ENCODE data around the gene SF3A1.
A peak's percentile ranks its signal among the peaks of the same experiment; 100 is the strongest.

The SF3A1 gene

GRCh38 chr22:30299322-30299721, 57.4 kb downstream of the SF3A1 start:
- DNase-seq = no peak

DNA sequence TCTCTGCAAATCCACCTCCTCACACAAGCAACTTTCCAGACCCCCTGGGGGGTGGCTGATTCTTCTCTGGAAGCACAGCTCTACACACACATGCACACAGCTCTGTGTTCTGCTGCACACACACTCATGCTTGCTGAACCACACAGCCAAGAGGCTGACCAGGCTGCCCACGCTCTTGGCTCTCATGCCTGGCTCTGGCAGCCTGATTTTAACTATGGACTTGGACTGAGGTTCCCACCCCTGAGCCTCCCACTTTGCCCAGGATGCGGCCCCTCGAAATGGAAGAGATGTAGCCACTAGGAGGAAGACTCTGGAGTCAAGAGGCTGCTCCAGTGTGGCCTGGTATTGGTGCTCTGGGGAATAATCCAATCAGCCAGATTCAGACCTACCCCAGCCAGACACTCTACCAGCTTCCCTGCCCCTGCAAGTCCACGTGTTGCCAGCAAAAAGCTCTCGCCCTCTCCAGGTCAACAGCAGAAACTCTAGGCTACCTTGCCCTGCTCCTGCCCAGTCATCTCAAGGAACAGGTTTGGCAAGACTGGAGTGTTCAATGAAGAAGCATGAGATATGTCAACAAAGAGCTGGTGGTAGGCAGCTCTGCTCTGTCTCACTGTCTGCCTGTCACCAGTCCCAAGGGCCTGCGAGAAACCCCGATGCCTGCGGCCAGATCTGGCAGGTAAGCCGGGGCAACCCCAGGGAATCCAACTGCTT, 58.5 kb downstream of the SF3A1 start:
- DNase-seq = no peak

DNA sequence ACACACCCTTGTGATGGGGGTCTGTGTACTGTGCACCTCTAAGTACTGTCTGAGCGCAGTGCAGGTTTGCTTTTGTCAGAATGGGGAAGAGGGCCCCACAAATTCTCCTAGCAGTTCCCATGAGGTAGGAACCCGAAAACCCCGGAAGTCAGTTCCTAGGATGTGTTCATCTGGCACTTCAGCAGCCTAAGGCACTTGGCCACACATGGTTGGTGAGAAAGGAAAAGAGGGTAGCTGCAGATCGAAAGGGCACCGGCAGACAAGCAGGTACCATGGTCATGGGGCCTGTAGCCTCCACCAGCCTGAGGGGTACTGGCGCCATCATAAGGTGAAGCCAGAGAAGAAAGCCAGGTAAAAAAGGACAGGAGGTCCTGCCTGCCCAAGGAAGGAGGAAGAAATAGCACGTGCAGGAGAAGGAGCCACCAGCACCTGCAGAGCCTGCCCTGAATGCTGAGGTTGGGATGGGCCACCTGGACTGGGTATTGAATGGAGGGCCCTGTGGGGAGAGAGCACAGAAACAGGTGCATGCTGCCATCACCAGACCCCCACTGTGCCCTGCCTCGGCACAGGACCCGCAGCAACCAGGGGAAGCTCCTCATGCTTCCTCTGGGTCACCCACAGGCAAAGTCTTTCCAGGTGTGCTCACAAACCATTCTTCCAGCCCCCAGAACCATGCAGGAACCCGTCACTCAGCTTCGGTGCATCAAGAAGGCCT, 59.3 kb downstream of the SF3A1 start:
- no peak for DNase-seq

DNA sequence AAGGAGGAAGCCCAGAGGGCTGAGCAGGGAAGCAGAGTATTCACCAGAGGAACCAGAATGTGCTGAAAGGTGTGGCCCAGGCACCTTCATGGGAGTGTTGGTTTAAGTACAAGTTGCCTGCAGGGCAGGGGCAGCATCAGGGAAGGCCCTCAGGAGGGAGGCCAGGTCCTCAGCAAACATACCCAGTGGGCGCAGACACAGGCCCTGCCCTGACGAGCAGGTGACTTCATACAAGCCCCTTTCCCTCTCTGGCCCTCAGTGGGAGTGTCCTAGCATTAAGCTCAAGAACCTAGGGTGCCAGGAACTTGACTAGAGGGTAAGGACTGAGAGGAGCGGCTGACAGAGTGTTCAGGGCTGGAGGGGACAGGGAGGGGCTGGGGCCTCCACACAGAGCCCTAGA, 59.9 kb downstream of the SF3A1 start:
- no peak for DNase-seq

DNA sequence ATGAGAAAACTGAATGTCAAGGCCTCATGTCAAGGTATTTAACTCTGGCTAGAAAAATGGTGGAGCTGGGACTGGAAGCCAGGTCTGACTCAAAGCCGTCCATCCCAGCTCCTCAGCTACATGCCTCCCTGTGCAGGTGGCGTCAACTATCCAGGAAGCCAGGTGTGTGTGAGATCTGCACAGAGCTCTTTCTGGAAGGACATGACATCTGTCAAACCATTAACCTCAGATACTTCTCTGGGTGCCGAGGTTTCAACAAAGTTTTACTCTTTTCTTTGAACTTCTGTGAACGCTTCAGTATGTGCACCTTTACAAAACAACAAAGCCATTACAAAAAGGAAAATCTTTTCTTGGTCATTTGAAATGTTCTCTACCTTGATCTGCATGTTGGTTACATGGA, 60.4 kb downstream of the SF3A1 start:
- no peak for DNase-seq

- no peak for DNase-seq
Observed at GRCh38 chr22:30295576-30295975, 61.1 kb downstream of the SF3A1 start.

DNA sequence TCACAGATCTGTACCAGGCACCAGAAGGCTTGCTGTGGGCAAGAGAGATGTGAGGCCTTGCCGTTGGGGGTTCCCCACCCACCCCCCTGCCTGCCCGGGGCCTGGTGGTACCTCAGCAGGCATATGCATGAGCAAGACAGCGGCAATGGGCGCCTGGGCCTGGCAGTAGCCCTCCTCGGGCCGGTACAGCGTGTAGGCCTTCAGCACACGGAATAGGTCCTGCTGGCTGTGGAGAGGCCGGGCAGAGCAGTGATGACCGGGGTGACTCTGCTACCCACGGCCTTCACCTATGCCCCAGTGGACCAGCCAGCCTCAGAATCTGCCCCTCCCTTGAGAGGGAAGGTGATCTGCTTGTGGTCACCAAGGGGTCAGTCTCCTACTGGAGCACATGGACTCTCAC, 61.9 kb downstream of the SF3A1 start:
- no peak for DNase-seq

DNA sequence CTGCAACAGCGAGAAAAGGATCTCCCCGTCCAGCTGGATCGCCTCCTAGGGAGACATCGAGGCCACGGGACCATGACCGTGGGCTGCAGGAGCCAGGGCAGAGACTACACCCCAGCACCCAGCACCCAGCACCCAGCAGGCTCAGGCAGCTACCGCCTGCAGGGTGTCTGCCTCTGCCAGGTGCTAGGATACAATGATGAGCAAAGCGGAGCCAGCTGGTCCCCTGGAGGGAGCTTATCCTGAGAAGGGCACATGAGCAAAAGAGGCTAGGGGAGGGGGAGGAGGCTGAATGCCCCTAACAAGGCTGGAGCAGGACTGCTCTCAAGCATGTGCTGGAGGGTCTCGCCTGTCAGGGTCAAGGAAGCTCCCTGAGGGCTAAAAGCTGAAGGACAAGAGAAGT, 62.6 kb downstream of the SF3A1 start:
- DNase-seq = no peak

- DNase-seq = no peak
Observed at GRCh38 chr22:30293026-30293425, 63.7 kb downstream of the SF3A1 start.

GRCh38 chr22:30292069-30292970, 64.4 kb downstream of the SF3A1 start:
- no peak for DNase-seq

GRCh38 chr22:30291058-30291892, 65.4 kb downstream of the SF3A1 start:
- no peak for DNase-seq

DNA sequence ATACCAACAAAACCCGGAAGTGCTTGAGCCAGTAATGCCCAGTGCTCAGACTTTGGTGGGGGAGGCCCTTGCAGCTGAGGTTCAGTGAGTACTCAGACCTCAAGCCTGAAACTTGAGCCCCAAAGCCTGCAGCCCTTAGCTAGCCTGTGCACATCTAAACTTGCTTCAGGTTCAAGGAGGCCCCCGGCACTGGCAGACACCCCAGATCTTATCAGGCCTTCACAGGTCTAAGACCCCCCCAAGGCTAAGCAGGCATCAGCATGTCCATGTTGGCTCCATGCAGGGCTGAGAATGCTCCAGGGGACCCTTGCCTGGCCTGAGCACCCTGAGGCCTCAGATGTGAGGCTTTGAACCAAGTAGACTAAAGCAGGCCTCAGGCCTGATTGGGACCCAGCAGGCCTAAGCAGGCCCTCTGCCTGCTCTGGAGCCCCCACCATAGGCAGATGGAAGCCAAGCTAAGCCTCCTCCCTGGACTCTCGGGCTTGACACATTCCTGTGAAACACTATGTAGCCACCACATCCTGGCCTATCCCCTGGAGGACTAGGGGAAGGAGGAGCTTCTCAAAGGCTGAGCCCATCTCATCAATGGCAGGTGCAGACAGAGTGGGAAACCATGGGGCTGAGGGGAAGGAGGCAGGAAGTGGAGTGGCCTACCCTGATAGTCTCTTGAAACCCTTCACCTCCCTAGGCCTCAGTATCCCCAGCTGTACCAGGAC, 66.2 kb downstream of the SF3A1 start:
- peak in 1 of 2 experiments; percentile 25 for DNase-seq

DNA sequence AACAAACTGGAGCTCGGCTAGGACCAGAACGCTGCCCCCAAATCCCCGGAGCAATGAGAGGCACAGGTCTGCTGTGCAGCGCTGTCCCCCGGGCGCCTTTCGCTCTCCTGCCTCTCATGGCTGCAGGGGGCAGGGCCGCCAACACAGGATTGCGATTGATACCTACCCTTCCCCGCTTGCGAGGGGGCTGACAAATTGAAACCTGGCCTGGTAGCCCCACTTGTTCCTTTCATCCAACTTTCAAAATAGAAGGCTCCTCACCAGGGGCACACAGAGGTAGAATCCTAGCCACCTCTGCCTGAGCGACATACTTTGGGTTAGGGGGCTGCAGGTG, 66.7 kb downstream of the SF3A1 start:
- no peak for DNase-seq

DNA sequence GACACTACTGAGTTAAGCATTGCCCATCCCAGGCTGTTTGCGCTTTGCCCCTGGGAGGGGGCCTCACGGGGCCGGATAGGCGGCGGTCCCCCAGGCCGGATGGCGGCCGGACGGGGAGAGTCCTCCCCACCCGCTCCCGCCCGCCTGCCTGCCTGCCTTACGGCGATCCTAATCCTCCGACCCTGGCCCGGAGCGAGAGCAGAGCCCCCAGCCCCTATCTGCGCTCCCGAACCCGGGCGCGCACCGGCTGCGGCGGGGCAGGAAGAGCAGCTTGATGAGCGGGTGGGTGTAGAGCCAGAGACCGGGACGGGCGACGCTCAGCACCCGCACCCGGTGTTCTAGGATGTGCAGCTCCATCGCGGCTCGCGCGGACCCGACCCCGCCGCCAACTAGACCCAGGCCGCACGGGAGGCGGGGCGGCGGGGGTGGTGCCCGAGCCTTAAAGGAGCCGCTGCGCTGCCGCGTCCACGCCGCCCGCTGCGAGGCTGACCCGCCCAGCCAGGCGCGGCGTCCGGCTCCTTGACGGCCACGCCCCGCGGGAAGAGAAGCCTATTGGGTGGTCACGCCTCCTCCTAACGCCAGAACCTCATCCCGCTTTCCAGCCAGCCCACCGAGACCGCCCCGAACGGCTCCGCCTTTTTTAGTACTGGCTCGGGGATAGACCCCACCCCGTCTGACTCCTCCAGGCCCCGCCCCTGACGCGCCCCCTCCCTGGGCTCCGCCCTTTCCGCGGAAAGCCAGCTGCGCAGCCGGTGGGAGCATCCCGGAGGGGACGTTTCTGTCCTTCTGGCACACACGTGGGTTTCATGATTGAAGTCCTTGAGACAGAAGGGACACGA, 67.3 kb downstream of the SF3A1 start, which contains the start of gene CASTOR1:
CASTOR1 (minus strand) TSS at position 365 of the 839 bp plus-strand sequence; CDS start at position 357, 8 bp downstream.
- DNase-seq = peak; percentile 82 to 95

GRCh38 chr22:30288419-30289140, 68.1 kb downstream of the SF3A1 start:
- no peak for DNase-seq

DNA sequence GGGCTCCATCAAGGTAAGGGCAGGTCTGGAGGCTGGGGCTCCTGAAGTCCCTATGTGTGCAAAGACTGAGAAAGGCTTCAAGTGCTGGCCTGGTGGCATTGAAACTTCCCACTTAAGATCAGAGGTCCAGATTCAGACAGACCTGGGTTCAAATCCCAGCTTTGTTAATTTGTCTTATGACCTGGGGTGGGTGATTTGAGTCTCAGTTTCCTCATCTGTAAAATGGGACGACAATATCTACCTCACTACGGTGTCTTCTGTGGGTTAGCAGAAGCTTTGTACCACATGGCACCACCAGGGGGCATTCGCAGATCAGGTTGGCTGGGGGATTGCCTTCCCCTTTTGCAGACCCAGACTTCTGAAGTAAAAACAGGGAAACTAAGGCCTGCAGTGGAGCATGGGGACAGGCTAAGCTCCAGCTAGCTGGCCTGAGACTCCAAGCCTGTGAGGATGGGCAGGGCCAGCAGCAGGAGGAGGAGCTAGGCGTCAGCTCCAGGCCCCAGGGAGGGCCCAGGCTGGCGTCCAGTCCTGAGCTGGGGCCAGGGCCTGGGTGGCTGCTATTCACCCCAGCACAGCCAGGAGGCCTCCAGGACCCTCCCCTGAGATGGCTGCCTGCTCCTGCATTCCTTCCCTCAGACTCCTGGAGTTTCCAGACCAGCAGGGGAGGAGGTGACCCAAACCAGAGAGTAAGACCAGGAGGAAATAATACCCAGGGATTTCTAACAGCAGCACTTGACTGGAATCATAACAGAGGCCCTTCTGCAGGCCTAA, 68.9 kb downstream of the SF3A1 start:
- DNase-seq = peak; percentile 58 to 70

DNA sequence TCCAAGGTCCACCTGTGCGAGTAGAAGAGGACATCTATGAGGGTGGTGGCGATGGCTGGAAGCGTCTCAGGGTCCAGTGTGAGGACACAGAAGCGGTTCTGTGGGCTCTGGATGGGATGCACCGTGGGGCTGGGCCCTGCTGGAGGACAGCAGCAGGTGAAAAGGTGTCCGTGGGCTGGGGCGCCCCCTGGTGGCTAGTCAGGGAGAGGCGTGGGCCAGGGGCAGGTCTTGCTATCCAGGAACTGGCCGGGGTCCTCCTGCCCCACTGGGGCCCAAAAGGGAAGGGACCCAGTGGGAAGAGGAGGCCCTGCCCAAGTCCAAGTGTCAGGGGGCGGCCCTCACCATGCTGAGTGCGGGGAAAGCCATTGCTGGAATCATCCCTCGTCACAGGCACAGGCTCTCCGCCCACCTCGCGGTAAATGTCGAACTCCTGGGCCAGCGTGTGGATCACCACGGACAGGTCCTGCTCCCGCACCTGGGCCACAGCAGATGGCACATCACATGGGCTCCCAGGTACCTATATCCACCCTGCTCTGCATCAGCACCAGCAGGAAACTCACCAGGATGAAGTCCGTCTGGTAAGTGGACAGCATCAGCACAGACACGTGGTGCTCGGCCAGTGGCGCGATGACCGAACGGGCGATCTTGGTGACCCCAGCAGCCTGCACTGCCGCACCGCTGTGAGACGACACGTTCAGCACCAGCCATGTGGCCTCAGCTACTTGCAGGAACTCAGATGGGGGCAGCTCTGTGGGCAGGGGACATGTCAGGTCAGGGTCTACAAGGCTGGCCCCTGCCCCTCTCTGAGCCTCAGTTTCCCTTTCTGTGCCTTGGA, 69.7 kb downstream of the SF3A1 start:
- DNase-seq = no peak

- DNase-seq = no peak
Observed at GRCh38 chr22:30286331-30286730, 70.4 kb downstream of the SF3A1 start.

DNA sequence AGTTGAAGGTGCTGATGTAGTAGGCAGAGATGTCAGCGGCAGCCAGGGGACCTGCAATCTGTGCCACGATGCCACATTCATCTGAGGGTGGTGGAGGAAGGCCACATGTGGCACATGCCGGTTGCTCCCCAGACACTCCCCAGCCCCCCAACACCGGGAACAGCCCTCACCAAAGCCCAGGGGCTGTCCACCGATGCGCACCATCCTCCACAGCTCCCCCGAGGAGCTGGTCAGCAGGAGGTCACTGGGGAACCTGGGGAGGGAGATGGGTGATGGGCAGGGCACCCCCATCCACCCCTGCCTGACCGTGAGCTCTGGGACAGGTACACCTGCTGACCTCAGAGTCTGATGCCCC, 70.9 kb downstream of the SF3A1 start:
- DNase-seq = no peak
